ENCODE data around the gene FUT7. TPM values are rescaled to one million over a fixed set of nuclear protein-coding genes. Genes with fewer than 3 reads are reported as not detected.

The FUT7 gene
- total and polyA plus RNA-seq, 2 of the 13 experiments (the other 11 are each of a cell fraction or from before 2014, with no cell fraction given) = 0.05 TPM; not detected in 1

DNA sequence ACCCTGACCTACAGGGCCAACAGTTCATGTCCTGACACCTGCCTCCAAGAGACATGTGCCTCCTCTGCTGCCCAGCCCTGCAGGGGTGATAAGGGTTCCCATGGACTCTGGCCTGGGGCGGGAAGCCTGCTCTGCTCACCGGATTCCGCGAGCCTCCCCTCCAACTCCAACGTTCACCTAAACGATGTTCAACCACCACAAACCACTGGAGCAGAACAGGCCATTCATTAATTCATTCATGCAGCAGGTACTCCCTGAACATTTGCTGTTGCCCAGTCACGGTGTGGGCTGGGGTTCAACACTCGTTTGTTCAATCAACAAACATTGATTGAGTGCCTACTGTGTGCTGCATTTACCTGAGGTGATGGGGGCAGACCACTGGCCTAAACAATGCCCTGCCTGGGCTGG, 42.1 kb upstream of the FUT7 start (continued):
- TF ChIP-seq, protein P1, sequence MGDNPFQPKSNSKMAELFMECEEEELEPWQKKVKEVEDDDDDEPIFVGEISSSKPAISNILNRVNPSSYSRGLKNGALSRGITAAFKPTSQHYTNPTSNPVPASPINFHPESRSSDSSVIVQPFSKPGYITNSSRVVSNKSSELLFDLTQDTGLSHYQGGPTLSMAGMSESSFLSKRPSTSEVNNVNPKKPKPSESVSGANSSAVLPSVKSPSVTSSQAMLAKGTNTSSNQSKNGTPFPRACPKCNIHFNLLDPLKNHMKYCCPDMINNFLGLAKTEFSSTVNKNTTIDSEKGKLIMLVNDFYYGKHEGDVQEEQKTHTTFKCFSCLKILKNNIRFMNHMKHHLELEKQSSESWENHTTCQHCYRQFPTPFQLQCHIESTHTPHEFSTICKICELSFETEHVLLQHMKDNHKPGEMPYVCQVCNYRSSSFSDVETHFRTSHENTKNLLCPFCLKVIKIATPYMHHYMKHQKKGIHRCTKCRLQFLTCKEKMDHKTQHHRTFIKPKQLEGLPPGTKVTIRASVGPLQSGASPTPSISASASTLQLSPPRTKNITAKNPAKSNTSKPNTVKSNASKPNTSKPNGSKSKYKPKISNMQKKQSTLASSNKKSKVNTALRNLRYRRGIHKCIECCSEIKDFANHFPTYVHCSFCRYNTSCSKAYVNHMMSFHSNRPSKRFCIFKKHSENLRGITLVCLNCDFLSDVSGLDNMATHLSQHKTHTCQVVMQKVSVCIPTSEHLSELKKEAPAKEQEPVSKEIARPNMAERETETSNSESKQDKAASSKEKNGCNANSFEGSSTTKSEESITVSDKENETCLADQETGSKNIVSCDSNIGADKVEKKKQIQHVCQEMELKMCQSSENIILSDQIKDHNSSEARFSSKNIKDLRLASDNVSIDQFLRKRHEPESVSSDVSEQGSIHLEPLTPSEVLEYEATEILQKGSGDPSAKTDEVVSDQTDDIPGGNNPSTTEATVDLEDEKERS (CRISPR knock-in tag; IDR thresholded peaks at IDR 0.05) = 0 out of 2 replicates have a peak, but pooled peaks have one; percentile 31
- TF ChIP-seq ATF4 (CRISPR knock-in tag; IDR thresholded peaks at IDR 0.05) = no peak
- 0 out of 2 replicates have a peak, but pooled peaks have one; percentile 23 for TF ChIP-seq ZMYM2 (CRISPR knock-in tag; IDR thresholded peaks at IDR 0.05)
- peak; percentile 83 for TF ChIP-seq MYC (CRISPR knock-in tag; IDR thresholded peaks at IDR 0.05; ENCODE audit: borderline replicate concordance)
- TF ChIP-seq ZNF274 (CRISPR knock-in tag; IDR thresholded peaks at IDR 0.05) = peak; percentile 73; the same call in 1 of the 2 replicates
- TF ChIP-seq GTF2F1 (IDR thresholded peaks at IDR 0.05; ENCODE audit: low read length) = no peak
- TF ChIP-seq DZIP1 (CRISPR knock-in tag; IDR thresholded peaks at IDR 0.05) = no peak
- no peak for TF ChIP-seq ISX (CRISPR knock-in tag; conservative IDR thresholded peaks at IDR 0.05)
- TF ChIP-seq NR2F6 (IDR thresholded peaks at IDR 0.05) = no peak
- TF ChIP-seq NR2F6 (CRISPR knock-in tag; IDR thresholded peaks at IDR 0.05) = 0 out of 2 replicates have a peak, but pooled peaks have one; percentile 24
- TF ChIP-seq, protein P2, sequence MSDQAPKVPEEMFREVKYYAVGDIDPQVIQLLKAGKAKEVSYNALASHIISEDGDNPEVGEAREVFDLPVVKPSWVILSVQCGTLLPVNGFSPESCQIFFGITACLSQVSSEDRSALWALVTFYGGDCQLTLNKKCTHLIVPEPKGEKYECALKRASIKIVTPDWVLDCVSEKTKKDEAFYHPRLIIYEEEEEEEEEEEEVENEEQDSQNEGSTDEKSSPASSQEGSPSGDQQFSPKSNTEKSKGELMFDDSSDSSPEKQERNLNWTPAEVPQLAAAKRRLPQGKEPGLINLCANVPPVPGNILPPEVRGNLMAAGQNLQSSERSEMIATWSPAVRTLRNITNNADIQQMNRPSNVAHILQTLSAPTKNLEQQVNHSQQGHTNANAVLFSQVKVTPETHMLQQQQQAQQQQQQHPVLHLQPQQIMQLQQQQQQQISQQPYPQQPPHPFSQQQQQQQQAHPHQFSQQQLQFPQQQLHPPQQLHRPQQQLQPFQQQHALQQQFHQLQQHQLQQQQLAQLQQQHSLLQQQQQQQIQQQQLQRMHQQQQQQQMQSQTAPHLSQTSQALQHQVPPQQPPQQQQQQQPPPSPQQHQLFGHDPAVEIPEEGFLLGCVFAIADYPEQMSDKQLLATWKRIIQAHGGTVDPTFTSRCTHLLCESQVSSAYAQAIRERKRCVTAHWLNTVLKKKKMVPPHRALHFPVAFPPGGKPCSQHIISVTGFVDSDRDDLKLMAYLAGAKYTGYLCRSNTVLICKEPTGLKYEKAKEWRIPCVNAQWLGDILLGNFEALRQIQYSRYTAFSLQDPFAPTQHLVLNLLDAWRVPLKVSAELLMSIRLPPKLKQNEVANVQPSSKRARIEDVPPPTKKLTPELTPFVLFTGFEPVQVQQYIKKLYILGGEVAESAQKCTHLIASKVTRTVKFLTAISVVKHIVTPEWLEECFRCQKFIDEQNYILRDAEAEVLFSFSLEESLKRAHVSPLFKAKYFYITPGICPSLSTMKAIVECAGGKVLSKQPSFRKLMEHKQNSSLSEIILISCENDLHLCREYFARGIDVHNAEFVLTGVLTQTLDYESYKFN (CRISPR knock-in tag; conservative IDR thresholded peaks at IDR 0.05) = peak; percentile 37; the same call in 1 of the 2 replicates
- no peak; the same call in 1 of the 2 replicates for TF ChIP-seq ZNF460 (CRISPR knock-in tag; IDR thresholded peaks at IDR 0.05; ENCODE audit: borderline replicate concordance)
- TF ChIP-seq ZNF441 (CRISPR knock-in tag; IDR thresholded peaks at IDR 0.05; ENCODE audit: borderline replicate concordance) = peak; percentile 92
- TF ChIP-seq, protein P3, sequence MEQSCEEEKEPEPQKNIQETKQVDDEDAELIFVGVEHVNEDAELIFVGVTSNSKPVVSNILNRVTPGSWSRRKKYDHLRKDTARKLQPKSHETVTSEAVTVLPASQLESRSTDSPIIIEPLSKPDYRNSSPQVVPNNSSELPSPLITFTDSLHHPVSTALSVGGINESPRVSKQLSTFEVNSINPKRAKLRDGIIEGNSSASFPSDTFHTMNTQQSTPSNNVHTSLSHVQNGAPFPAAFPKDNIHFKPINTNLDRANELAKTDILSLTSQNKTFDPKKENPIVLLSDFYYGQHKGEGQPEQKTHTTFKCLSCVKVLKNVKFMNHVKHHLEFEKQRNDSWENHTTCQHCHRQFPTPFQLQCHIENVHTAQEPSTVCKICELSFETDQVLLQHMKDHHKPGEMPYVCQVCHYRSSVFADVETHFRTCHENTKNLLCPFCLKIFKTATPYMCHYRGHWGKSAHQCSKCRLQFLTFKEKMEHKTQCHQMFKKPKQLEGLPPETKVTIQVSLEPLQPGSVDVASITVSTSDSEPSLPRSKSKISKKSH (CRISPR knock-in tag; IDR thresholded peaks at IDR 0.05; ENCODE audit: borderline replicate concordance) = no peak
- no peak for TF ChIP-seq ZNF580 (CRISPR knock-in tag; IDR thresholded peaks at IDR 0.05; ENCODE audit: borderline replicate concordance, low read depth)
- 0 out of 2 replicates have a peak, but pooled peaks have one; percentile 46 for TF ChIP-seq HOXA3 (CRISPR knock-in tag; IDR thresholded peaks at IDR 0.05)
- peak; percentile 56 for TF ChIP-seq IKZF4 (CRISPR knock-in tag; IDR thresholded peaks at IDR 0.05; ENCODE audit: borderline replicate concordance, low read depth, not compliant biosample characterization)
